Measurements from ENCODE around the gene PIP5K1A. TPM values are rescaled to one million over a fixed set of nuclear protein-coding genes. Genes with fewer than 3 reads are reported as not detected.

Gene PIP5K1A
- total RNA-seq, 1 donor from 2014 or later, result 47.9 TPM

GRCh38 chr1:151246786-151247185 lies 48.4 kb downstream of the PIP5K1A start:
- H3K9me3 ChIP-seq, result no peaks in the 10 kb centered on the region
- H3K36me3 ChIP-seq, result peaks cover 84% of the 10 kb centered on the region
- no peak for TF ChIP-seq CTCF (IDR thresholded peaks at IDR 0.05)
- no peak overlapping the region for H3K27ac ChIP-seq
- no peak overlapping the region for H3K4me3 ChIP-seq
- H3K4me1 ChIP-seq, result no peaks in the 10 kb centered on the region
- intact Hi-C loops (cut with DNase I), result no loop called here
- no peaks in the 10 kb centered on the region for H3K27me3 ChIP-seq (ENCODE audit: low read depth)
- no peak for DNase-seq
- ATAC-seq, result no peak

- H3K27ac ChIP-seq, result no peak overlapping the region
Measured at GRCh38 chr1:151251656-151252470, 53.5 kb downstream of the PIP5K1A start.

GRCh38 chr1:151254217-151255213 lies 56.2 kb downstream of the PIP5K1A start, which contains the start of gene PSMD4:
PSMD4 (plus strand) TSS chr1:151254734; CDS start chr1:151254783, 49 bp downstream.
- intact Hi-C loops (cut with DNase I), result no loop called here

More at GRCh38 chr1:151251656-151252470, 53.5 kb downstream of the PIP5K1A start:
- Histone ChIP-seq H3K27me3 (ENCODE audit: low read depth) (no peaks in the 10 kb centered on the region), H3K9me3 (no peaks in the 10 kb centered on the region), H3K4me3 (no peak overlapping the region), H3K36me3 (peaks cover 33% of the 10 kb centered on the region), H3K4me1 (peaks cover 10% of the 10 kb centered on the region)
- TF ChIP-seq CTCF (IDR thresholded peaks at IDR 0.05), result peak; percentile 82
- ATAC-seq (peak; percentile 49 to 67), DNase-seq (peak; percentile 73)
- intact Hi-C loops (cut with DNase I), result no loop called here

GRCh38 chr1:151255381-151255780 lies 57.0 kb downstream of the PIP5K1A start:
- intact Hi-C loops (cut with DNase I), result no loop called here
- Histone ChIP-seq H3K27ac (peak overlapping the region; percentile 84), H3K9me3 (no peaks in the 10 kb centered on the region), H3K4me3 (peak overlapping the region; percentile 89), H3K4me1 (peaks cover 10% of the 10 kb centered on the region), H3K27me3 (ENCODE audit: low read depth) (no peaks in the 10 kb centered on the region), H3K36me3 (no peaks in the 10 kb centered on the region)
- no peak for DNase-seq
- TF ChIP-seq CTCF (IDR thresholded peaks at IDR 0.05), result no peak
- ATAC-seq, result no peak

More at GRCh38 chr1:151254217-151255213, 56.2 kb downstream of the PIP5K1A start, which contains the start of gene PSMD4:
- Histone ChIP-seq H3K4me1 (peaks cover 10% of the 10 kb centered on the region), H3K4me3 (peak within 1 kb of the TSS; percentile 89), H3K27ac (peak within 1 kb of the TSS; percentile 84), H3K9me3 (no peaks in the 10 kb centered on the region), H3K27me3 (ENCODE audit: low read depth) (no peaks in the 10 kb centered on the region), H3K36me3 (peaks cover 7% of the 10 kb centered on the region)
- peak; percentile 99 for ATAC-seq
- DNase-seq, result peak; percentile 95
- TF ChIP-seq CTCF (IDR thresholded peaks at IDR 0.05), result no peak

GRCh38 chr1:151259351-151259750 lies 61.0 kb downstream of the PIP5K1A start:
- Histone ChIP-seq H3K4me1 (peaks cover 10% of the 10 kb centered on the region), H3K27me3 (ENCODE audit: low read depth) (no peaks in the 10 kb centered on the region), H3K36me3 (peaks cover 25% of the 10 kb centered on the region), H3K27ac (no peak overlapping the region), H3K4me3 (no peak overlapping the region), H3K9me3 (no peaks in the 10 kb centered on the region)
- no peak for TF ChIP-seq CTCF (IDR thresholded peaks at IDR 0.05)
- DNase-seq (no peak), ATAC-seq (no peak)
- intact Hi-C loops (cut with DNase I), result no loop called here
